GM23338 (cell line): Measurements from ENCODE around the gene TTC17.

ENCODE experiments used
- CREB1 ChIP-seq: fragments of 250-450 bp; sonication (Bioruptor Pico); IDR thresholded peaks from 2 replicates; pipeline ENCODE4 v1.5.0; 2020; ENCODE audit warnings: low read depth, mild to moderate bottlenecking, moderate library complexity
- CTCF ChIP-seq, 2 experiments: fragments of 200-600 bp in 1 of 2; sonication (generic) in 1 of 2; conservative IDR thresholded peaks; 2 replicates each; pipeline versions ENCODE4 v1.5.1 to v1.6.1; 2016 to 2017; ENCODE audit warnings: antibody characterized with exemption in 2 of 2, low read depth in 2 of 2, mild to moderate bottlenecking in 2 of 2, moderate library complexity in 1 of 2
- ETS1 ChIP-seq: IDR thresholded peaks from 2 replicates; pipeline ENCODE4 v1.6.1; 2016; ENCODE audit warnings: antibody characterized with exemption
- EZH2 ChIP-seq: fragments of 200-600 bp; sonication (generic); IDR thresholded peaks from one replicate; pipeline ENCODE4 v1.8.0; 2017; ENCODE audit warnings: antibody characterized with exemption, mild to moderate bottlenecking, low read depth; ENCODE audit not compliant: unreplicated experiment
- EZH2phosphoT487 ChIP-seq: fragments of 200-600 bp; sonication (generic); IDR thresholded peaks from one replicate; pipeline ENCODE4 v1.8.1; 2018; ENCODE audit warnings: antibody characterized with exemption; ENCODE audit not compliant: unreplicated experiment
- JUNB ChIP-seq: IDR thresholded peaks from one replicate; pipeline ENCODE4 v1.6.1; 2016; ENCODE audit warnings: antibody characterized with exemption; ENCODE audit not compliant: unreplicated experiment
- NANOG ChIP-seq: IDR thresholded peaks from 2 replicates; pipeline ENCODE4 v1.6.1; 2016; ENCODE audit warnings: antibody characterized with exemption, borderline replicate concordance
- POLR2AphosphoS5 ChIP-seq: IDR thresholded peaks from 2 replicates; pipeline ENCODE4 v1.6.1; 2016; ENCODE audit warnings: antibody characterized with exemption, low read depth
- REST ChIP-seq: IDR thresholded peaks from one replicate; pipeline ENCODE4 v1.6.1; 2018; ENCODE audit warnings: antibody characterized with exemption; ENCODE audit not compliant: unreplicated experiment
- ZNF114 ChIP-seq: fragments of 250-450 bp; sonication (Bioruptor Pico); IDR thresholded peaks from 2 replicates; pipeline ENCODE4 v1.5.0; 2020; ENCODE audit warnings: mild to moderate bottlenecking, moderate library complexity

- TF ChIP-seq CTCF (conservative IDR thresholded peaks at IDR 0.05; ENCODE audit: low read depth in 2 of 2), result peak; percentile 62 to 81
- TF ChIP-seq POLR2AphosphoS5, result no peak
- no peak for TF ChIP-seq REST
- TF ChIP-seq CREB1, result no peak
- TF ChIP-seq ETS1, result no peak
- TF ChIP-seq EZH2phosphoT487, result no peak
- no peak for TF ChIP-seq EZH2
- no peak for TF ChIP-seq ZNF114 (CRISPR knock-in tag)
- no peak for TF ChIP-seq JUNB
- no peak for TF ChIP-seq NANOG
These were observed 60.7 kb downstream of the TTC17 start for GRCh38 chr11:43419460-43419859.
